SU-DHL-6 (cell line): ENCODE measurements around the gene PDE1C.

Experiments
- EZH2phosphoT487 ChIP-seq: fragments of 200-600 bp; sonication (generic), shearing (Covaris generic); conservative IDR thresholded peaks from 2 replicates; pipeline ENCODE4 v1.6.1; 2018; ENCODE audit warnings: mild to moderate bottlenecking, antibody characterized with exemption, low read length, moderate library complexity, mixed read lengths
- TF ChIP-seq, protein P1 (sequence below): fragments of 200-600 bp; sonication (generic); IDR thresholded peaks from one replicate; pipeline ENCODE4 v1.5.1; 2017; ENCODE audit warnings: antibody characterized with exemption, mild to moderate bottlenecking, low read length, moderate library complexity; ENCODE audit not compliant: insufficient read depth, poor library complexity, severe bottlenecking

DNA sequence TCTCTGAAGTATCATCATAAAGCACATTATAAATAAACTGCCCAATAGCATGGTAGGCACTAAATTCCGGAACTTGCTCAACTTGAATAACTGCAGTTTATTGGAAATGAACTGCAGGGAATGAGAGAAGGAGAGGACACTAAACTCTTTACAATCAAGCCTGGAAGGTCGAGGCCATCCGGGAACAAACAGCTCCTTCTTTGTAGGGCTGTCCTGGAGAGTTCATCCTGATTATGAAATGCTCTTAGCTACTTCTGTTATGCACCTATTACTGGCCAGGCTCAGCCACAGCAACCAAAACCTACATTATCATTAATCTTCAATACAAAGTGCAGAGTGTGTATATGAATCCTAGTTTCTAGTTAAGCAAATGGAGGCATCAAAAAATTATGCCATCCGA is 318.5 kb downstream of the PDE1C start:
- TF ChIP-seq, protein P1, sequence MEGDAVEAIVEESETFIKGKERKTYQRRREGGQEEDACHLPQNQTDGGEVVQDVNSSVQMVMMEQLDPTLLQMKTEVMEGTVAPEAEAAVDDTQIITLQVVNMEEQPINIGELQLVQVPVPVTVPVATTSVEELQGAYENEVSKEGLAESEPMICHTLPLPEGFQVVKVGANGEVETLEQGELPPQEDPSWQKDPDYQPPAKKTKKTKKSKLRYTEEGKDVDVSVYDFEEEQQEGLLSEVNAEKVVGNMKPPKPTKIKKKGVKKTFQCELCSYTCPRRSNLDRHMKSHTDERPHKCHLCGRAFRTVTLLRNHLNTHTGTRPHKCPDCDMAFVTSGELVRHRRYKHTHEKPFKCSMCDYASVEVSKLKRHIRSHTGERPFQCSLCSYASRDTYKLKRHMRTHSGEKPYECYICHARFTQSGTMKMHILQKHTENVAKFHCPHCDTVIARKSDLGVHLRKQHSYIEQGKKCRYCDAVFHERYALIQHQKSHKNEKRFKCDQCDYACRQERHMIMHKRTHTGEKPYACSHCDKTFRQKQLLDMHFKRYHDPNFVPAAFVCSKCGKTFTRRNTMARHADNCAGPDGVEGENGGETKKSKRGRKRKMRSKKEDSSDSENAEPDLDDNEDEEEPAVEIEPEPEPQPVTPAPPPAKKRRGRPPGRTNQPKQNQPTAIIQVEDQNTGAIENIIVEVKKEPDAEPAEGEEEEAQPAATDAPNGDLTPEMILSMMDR: no peak
- no peak for TF ChIP-seq EZH2phosphoT487
